T-cell (primary cell): ENCODE data around the gene MAGOH. TPM values are rescaled to one million over a fixed set of nuclear protein-coding genes. Genes with fewer than 3 reads are reported as not detected.

ENCODE experiments used
- ATAC-seq, 4 experiments: fragments of 200-7000 bp in 3 of 4; fragments of 150-1000 bp in 1 of 4; cut with Tn5 transposase; replicated peaks in 1 of 4; 1 replicate in 3 of 4; 2 replicates in 1 of 4; pipeline ENCODE4 v1.10.0; 2021; ENCODE audit warnings: moderate library complexity in 3 of 4, mild to moderate bottlenecking in 2 of 4, moderate number of reproducible peaks in 1 of 4
- CTCF ChIA-PET, 2 donors: fragments of 300-600 bp; sonication (Branson Sonifier 250); formaldehyde crosslinking; loops; one replicate each; lab custom pipeline; 2022; ENCODE audit warnings: antibody characterized with exemption in 2 of 2; lab: Charles Lee
- POLR2A ChIA-PET, 2 donors: fragments of 300-600 bp; sonication (Branson Sonifier 250); formaldehyde crosslinking; loops; one replicate each; lab custom pipeline; 2022; ENCODE audit warnings: antibody characterized with exemption in 2 of 2; lab: Charles Lee
- DNase-seq, 35 experiments: peaks; one replicate each; pipeline versions ENCODE4 v3.0.0 to v3.0.0-alpha.2; 2013 to 2023
- H3K27ac ChIP-seq: one replicate; pipeline ENCODE4 v1.5.1; 2013; ENCODE audit warnings: low read length
- H3K27me3 ChIP-seq, 2 experiments: replicated peaks in 1 of 2; 1 replicate in 1 of 2; 2 replicates in 1 of 2; pipeline versions ENCODE4 v1.6.1 to v1.7.0; 2013; ENCODE audit warnings: low read length in 1 of 2, mixed read lengths in 1 of 2; ENCODE audit not compliant: control insufficient read depth in 2 of 2, insufficient read depth in 2 of 2; ENCODE audit errors: extremely low read depth in 1 of 2
- H3K36me3 ChIP-seq, 2 donors: 1 replicate in 1 of 2; 2 replicates in 1 of 2; pipeline versions ENCODE4 v1.6.1 to v1.7.0; 2013; ENCODE audit warnings: low read length in 1 of 2; ENCODE audit not compliant: control insufficient read depth in 2 of 2, insufficient read depth in 1 of 2; ENCODE audit errors: extremely low read depth in 1 of 2
- H3K4me1 ChIP-seq, 2 experiments: 1 replicate in 1 of 2; 2 replicates in 1 of 2; pipeline versions ENCODE4 v1.6.1 to v1.7.0; 2013; ENCODE audit warnings: low read length in 2 of 2, mixed read lengths in 1 of 2; ENCODE audit not compliant: insufficient read depth in 2 of 2, control insufficient read depth in 1 of 2; ENCODE audit errors: extremely low read depth in 1 of 2
- H3K4me3 ChIP-seq, 2 donors: 1 replicate in 1 of 2; 2 replicates in 1 of 2; pipeline versions ENCODE4 v1.5.1 to v1.7.0; 2013; ENCODE audit warnings: mild to moderate bottlenecking in 2 of 2, low read length in 1 of 2, moderate library complexity in 1 of 2; ENCODE audit not compliant: control insufficient read depth in 1 of 2; ENCODE audit errors: extremely low read depth in 1 of 2
- H3K9me3 ChIP-seq: 2 replicates; pipeline ENCODE4 v1.7.0; 2013
- H3K27ac Mint-ChIP-seq, 2 donors: one replicate each; pipeline ENCODE4 v1.8.0; 2020 to 2021; ENCODE audit warnings: mild to moderate bottlenecking in 2 of 2, mixed read lengths in 2 of 2
- H3K27me3 Mint-ChIP-seq, 2 donors: one replicate each; pipeline ENCODE4 v1.8.0; 2021 to 2022; ENCODE audit warnings: mixed read lengths in 2 of 2
- H3K36me3 Mint-ChIP-seq: one replicate; pipeline ENCODE4 v1.8.0; 2021; ENCODE audit warnings: mixed read lengths
- H3K4me1 Mint-ChIP-seq, 3 donors: one replicate each; pipeline ENCODE4 v1.8.0; 2020 to 2022; ENCODE audit warnings: mixed read lengths in 3 of 3, mild to moderate bottlenecking in 1 of 3
- H3K4me3 Mint-ChIP-seq, 3 donors: one replicate each; pipeline ENCODE4 v1.8.0; 2020 to 2022; ENCODE audit warnings: mild to moderate bottlenecking in 3 of 3, mixed read lengths in 3 of 3, moderate library complexity in 3 of 3
- H3K9me3 Mint-ChIP-seq, 3 donors: one replicate each; pipeline ENCODE4 v1.8.0; 2020 to 2022; ENCODE audit warnings: mixed read lengths in 3 of 3
- WGBS: methylation state at CpG from one replicate; pipeline ENCODE4 v1.1.5; 2013; ENCODE audit warnings: missing lambda C conversion rate; ENCODE audit not compliant: insufficient coverage; 5-methylcytosine and 5-hydroxymethylcytosine counted together
- total RNA-seq, 35 experiments: library from RNA in 6 of 35; stranded (reverse) in 6 of 35; fragments of 120-200 nt in 1 of 35; gene quantifications; one replicate each; pipeline versions ENCODE4 v1.2.1 to v1.2.4 and lab custom pipeline; 2013 to 2026

MAGOH gene
- total RNA-seq, 5 donors from 2014 or later (not counting 1 experiment from before 2014, with no cell fraction given): 43.7 to 51.9 (median 51.3) TPM

- WGBS: 49% methylated on average over 6 of the region's 8 CpGs
- peak overlapping the region; percentile 94 for H3K27ac ChIP-seq
- Mint-ChIP-seq H3K36me3 (peaks cover 10% of the 10 kb centered on the region), H3K4me1 (peaks cover 21 to 27% (median 25%) of the 10 kb centered on the region in 3 donors), H3K4me3 (peak overlapping the region; percentile 88 to 89 (median 88)), H3K27ac (peak overlapping the region; percentile 96 to 97), H3K9me3 (no peaks in the 10 kb centered on the region), H3K27me3 (no peaks in the 10 kb centered on the region)
- peak overlapping the region; percentile 84 to 89 for H3K4me3 ChIP-seq
- CTCF ChIA-PET: interaction anchor here in 1 of 2 donors (0.9 kb wide), 1 partner anchor 9 kb away, joined by 3 read pairs; no protein-coding TSS in a partner anchor
- H3K27me3 ChIP-seq: no peaks in the 10 kb centered on the region
- H3K36me3 ChIP-seq: peaks cover 14 to 28% of the 10 kb centered on the region in 2 donors
- POLR2A ChIA-PET: no interaction called here
- H3K4me1 ChIP-seq: peaks cover 11 to 13% of the 10 kb centered on the region in 2 experiments
- no peak for DNase-seq
- no peaks in the 10 kb centered on the region for H3K9me3 ChIP-seq
- ATAC-seq: no peak
These were observed 18.6 kb downstream of the MAGOH start for GRCh38 chr1:53219711-53220110.

- H3K4me3 Mint-ChIP-seq: no peak overlapping the region
- no peaks in the 10 kb centered on the region for H3K9me3 ChIP-seq
- peaks cover 11 to 13% of the 10 kb centered on the region in 2 experiments for H3K4me1 ChIP-seq
- peak overlapping the region in 1 of 2 donors; percentile 5 for H3K27ac Mint-ChIP-seq
- WGBS: 77% methylated on average over 5 of the region's 7 CpGs
- DNase-seq: no peak
- no peak for ATAC-seq
- H3K27me3 ChIP-seq: no peaks in the 10 kb centered on the region
- peaks cover 14 to 41% of the 10 kb centered on the region in 2 donors for H3K36me3 ChIP-seq
- H3K9me3 Mint-ChIP-seq: no peaks in the 10 kb centered on the region
- peaks cover 18% of the 10 kb centered on the region for H3K36me3 Mint-ChIP-seq
- CTCF ChIA-PET: no interaction called here
- H3K4me3 ChIP-seq: no peak overlapping the region
- H3K27ac ChIP-seq: no peak overlapping the region
- H3K27me3 Mint-ChIP-seq: no peaks in the 10 kb centered on the region
- POLR2A ChIA-PET: no interaction called here
- peaks cover 21 to 27% (median 25%) of the 10 kb centered on the region in 3 donors for H3K4me1 Mint-ChIP-seq
These were observed 20.1 kb downstream of the MAGOH start for GRCh38 chr1:53218201-53218600.

DNA sequence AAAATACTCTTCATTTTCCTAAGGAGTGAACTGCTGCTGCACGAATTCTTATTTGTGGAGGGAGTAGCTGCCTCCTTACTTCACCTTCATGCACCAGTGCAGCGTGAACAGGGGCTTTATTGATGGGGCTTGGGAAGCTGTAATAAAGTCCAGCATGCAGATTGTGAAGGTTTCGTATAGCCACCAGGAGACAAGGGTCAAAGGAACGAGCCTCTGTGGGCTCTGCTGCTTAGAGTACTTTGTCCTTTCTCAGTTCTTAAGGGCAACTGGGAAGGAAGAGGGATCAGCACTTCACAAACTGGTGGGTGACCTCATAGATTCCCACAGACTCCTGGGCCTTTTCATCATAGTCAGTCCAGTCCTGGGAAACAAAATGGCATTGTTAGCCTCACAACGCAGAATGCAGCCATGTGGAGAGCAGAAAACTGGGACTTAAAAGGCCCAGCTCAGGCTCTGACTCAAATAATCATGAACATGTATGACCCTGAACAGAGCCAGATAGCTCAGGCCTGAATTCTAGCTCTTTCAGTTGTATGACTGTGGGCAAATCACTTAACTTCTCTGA, 23.9 kb downstream of the MAGOH start:
- Histone ChIP-seq H3K9me3 (no peaks in the 10 kb centered on the region), H3K36me3 (peaks cover 33 to 71% of the 10 kb centered on the region in 2 donors), H3K4me1 (peaks cover 1 to 2% of the 10 kb centered on the region in 2 experiments), H3K4me3 (no peak overlapping the region), H3K27ac (no peak overlapping the region), H3K27me3 (no peaks in the 10 kb centered on the region)
- DNase-seq: no peak
- CTCF ChIA-PET: interaction anchor here in 1 of 2 donors (1.7 kb wide), 1 partner anchor 12 kb away, joined by 3 read pairs; no protein-coding TSS in a partner anchor
- Mint-ChIP-seq H3K27me3 (no peaks in the 10 kb centered on the region), H3K4me1 (peaks cover 8 to 13% (median 11%) of the 10 kb centered on the region in 3 donors), H3K4me3 (no peak overlapping the region), H3K27ac (no peak overlapping the region), H3K36me3 (peaks cover 41% of the 10 kb centered on the region), H3K9me3 (no peaks in the 10 kb centered on the region)
- ATAC-seq: no peak
- POLR2A ChIA-PET: interaction anchor here (0.5 to 0.6 kb wide), 2 partner anchors 16 to 1598 kb away, joined by 4 read pairs; no protein-coding TSS in a partner anchor
- 100% methylated on average over 1 of the region's 5 CpGs for WGBS

- no peak overlapping the region for H3K27ac Mint-ChIP-seq
- no peak for ATAC-seq
- Histone ChIP-seq H3K27ac (no peak overlapping the region), H3K36me3 (peaks cover 30 to 65% of the 10 kb centered on the region in 2 donors), H3K27me3 (no peaks in the 10 kb centered on the region), H3K9me3 (no peaks in the 10 kb centered on the region), H3K4me1 (no peaks in the 10 kb centered on the region), H3K4me3 (no peak overlapping the region)
- peaks cover 0 to 7% (median 4%) of the 10 kb centered on the region in 3 donors for H3K9me3 Mint-ChIP-seq
- WGBS: over 99% methylated on average over 11 of the region's 11 CpGs
- POLR2A ChIA-PET: no interaction called here
- peaks cover 0 to 4% (median 0%) of the 10 kb centered on the region in 3 donors for H3K4me1 Mint-ChIP-seq
- DNase-seq: no peak
- no peaks in the 10 kb centered on the region for H3K27me3 Mint-ChIP-seq
- peaks cover 55% of the 10 kb centered on the region for H3K36me3 Mint-ChIP-seq
- CTCF ChIA-PET: no interaction called here
- no peak overlapping the region for H3K4me3 Mint-ChIP-seq
These were observed 27.4 kb downstream of the MAGOH start for GRCh38 chr1:53210954-53211353.

DNA sequence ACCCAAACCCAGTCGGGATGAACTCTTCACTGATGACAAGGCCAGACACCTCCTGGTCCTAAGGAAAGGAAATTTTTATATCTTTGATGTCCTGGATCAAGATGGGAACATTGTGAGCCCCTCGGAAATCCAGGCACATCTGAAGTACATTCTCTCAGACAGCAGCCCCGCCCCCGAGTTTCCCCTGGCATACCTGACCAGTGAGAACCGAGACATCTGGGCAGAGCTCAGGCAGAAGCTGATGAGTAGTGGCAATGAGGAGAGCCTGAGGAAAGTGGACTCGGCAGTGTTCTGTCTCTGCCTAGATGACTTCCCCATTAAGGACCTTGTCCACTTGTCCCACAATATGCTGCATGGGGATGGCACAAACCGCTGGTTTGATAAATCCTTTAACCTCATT, 28.0 kb downstream of the MAGOH start:
- Histone ChIP-seq H3K27ac (no peak overlapping the region), H3K4me3 (no peak overlapping the region), H3K27me3 (no peaks in the 10 kb centered on the region), H3K4me1 (no peaks in the 10 kb centered on the region), H3K9me3 (no peaks in the 10 kb centered on the region), H3K36me3 (peaks cover 33 to 67% of the 10 kb centered on the region in 2 donors)
- no peaks in the 10 kb centered on the region for H3K27me3 Mint-ChIP-seq
- peaks cover 59% of the 10 kb centered on the region for H3K36me3 Mint-ChIP-seq
- DNase-seq (no peak), ATAC-seq (no peak)
- CTCF ChIA-PET: no interaction called here
- H3K4me3 Mint-ChIP-seq: no peak overlapping the region
- 100% methylated on average over 2 of the region's 7 CpGs for WGBS
- H3K9me3 Mint-ChIP-seq: peaks cover 0 to 7% (median 4%) of the 10 kb centered on the region in 3 donors
- POLR2A ChIA-PET: no interaction called here
- H3K4me1 Mint-ChIP-seq: peaks cover 0 to 4% (median 0%) of the 10 kb centered on the region in 3 donors
- no peak overlapping the region for H3K27ac Mint-ChIP-seq

- ATAC-seq: no peak
These were observed 30.6 kb downstream of the MAGOH start for GRCh38 chr1:53207726-53208125.

More at GRCh38 chr1:53207726-53208125, 30.6 kb downstream of the MAGOH start:
- Histone ChIP-seq H3K27ac (no peak overlapping the region), H3K27me3 (no peaks in the 10 kb centered on the region), H3K4me1 (no peaks in the 10 kb centered on the region), H3K9me3 (no peaks in the 10 kb centered on the region), H3K4me3 (no peak overlapping the region), H3K36me3 (peaks cover 33 to 69% of the 10 kb centered on the region in 2 donors)
- CTCF ChIA-PET: no interaction called here
- Mint-ChIP-seq H3K4me1 (peaks cover 0 to 7% (median under 1%) of the 10 kb centered on the region in 3 donors), H3K27me3 (no peaks in the 10 kb centered on the region), H3K36me3 (peaks cover 73% of the 10 kb centered on the region), H3K9me3 (peaks cover 0 to 10% (median 7%) of the 10 kb centered on the region in 3 donors), H3K27ac (no peak overlapping the region), H3K4me3 (no peak overlapping the region)
- POLR2A ChIA-PET: no interaction called here
- WGBS: no CpG with 5 or more reads among the region's 1 CpG
- no peak for DNase-seq
